Measurements from ENCODE around the gene ZNF683. TPM values are rescaled to one million over a fixed set of nuclear protein-coding genes. Genes with fewer than 3 reads are reported as not detected.
"Not testable (repeated sequence)": the region's sequence is repeated elsewhere in the genome, so short reads cannot be mapped to it uniquely, and the experiment has no call there.

Gene ZNF683
- total and polyA plus RNA-seq, 4 donors = 0.17 to 0.55 (median 0.40) TPM; not detected in 1

- H3K36me3 ChIP-seq (ENCODE audit: control insufficient read depth in 4 of 4, insufficient read depth in 4 of 4, low read length in 4 of 4) = no peaks in the 10 kb centered on the region
- H3K27me3 ChIP-seq (ENCODE audit: control insufficient read depth in 3 of 3, insufficient read depth in 3 of 3, low read length in 2 of 3) = peaks cover 0 to 27% (median 18%) of the 10 kb centered on the region in 3 donors
- H3K4me3 ChIP-seq = peak overlapping the region; percentile 22
- no peaks in the 10 kb centered on the region for H3K9me3 ChIP-seq (ENCODE audit: control insufficient read depth in 4 of 4, insufficient read depth in 3 of 4, low read length in 3 of 4)
- TF ChIP-seq, protein P1, sequence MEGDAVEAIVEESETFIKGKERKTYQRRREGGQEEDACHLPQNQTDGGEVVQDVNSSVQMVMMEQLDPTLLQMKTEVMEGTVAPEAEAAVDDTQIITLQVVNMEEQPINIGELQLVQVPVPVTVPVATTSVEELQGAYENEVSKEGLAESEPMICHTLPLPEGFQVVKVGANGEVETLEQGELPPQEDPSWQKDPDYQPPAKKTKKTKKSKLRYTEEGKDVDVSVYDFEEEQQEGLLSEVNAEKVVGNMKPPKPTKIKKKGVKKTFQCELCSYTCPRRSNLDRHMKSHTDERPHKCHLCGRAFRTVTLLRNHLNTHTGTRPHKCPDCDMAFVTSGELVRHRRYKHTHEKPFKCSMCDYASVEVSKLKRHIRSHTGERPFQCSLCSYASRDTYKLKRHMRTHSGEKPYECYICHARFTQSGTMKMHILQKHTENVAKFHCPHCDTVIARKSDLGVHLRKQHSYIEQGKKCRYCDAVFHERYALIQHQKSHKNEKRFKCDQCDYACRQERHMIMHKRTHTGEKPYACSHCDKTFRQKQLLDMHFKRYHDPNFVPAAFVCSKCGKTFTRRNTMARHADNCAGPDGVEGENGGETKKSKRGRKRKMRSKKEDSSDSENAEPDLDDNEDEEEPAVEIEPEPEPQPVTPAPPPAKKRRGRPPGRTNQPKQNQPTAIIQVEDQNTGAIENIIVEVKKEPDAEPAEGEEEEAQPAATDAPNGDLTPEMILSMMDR (IDR thresholded peaks at IDR 0.05; ENCODE audit: control extremely low read depth, extremely low read depth) = no peak
- WGBS, 2 donors = 11 to 16% methylated on average over 43 to 52 of the region's 52 CpGs
- DNase-seq = peak; percentile 51 to 73 (median 69)
- peak; percentile 88 for ATAC-seq (ENCODE audit: insufficient read depth, low FRiP score)
- H3K4me1 ChIP-seq (ENCODE audit: control insufficient read depth in 5 of 5, insufficient read depth in 5 of 5, low read length in 5 of 5) = peaks cover 0 to 8% (median 0%) of the 10 kb centered on the region in 5 donors
- H3K27ac ChIP-seq (ENCODE audit: low read depth in 1 of 2, low read length in 1 of 2) = no peak overlapping the region
- H3K9ac ChIP-seq (ENCODE audit: insufficient read depth in 1 of 2, low read length in 2 of 2) = no peak overlapping the region
These were observed 35.9 kb downstream of the ZNF683 start for GRCh38 chr1:26336477-26337205.

DNA sequence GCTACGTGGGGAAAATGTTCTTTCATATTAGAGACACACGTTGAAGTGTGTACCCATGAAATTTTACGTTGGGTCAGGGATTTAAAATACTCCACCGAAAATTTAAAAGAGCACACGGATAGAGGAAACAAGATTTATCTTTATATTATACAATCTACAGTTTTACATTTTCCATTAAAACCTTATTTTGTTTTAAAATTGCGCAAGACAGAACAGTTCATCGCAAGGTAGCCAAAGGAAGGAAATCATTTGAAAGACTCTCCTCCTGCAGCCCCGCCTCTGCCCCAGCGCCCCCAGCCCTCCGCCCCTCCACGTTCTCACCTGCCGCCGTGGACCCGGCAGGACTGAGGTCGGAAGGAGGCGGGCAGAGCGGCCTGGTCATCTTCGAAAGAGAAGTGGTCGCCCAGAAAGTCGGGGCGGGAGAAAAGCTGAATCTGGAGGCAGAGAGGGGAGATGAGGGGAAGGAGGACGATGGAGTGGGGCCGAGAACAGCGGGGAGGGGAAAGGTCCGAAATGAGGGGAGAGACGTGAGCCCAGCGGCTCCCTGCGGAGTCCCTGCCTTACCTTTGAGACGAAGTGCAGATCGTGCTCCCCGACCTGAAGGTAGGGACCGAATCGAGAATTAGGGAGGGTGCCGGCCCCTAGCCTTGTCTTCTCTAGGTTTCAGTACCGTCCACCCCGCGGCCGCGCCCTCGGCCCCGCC, 36.6 kb downstream of the ZNF683 start:
- H3K36me3 ChIP-seq (ENCODE audit: control insufficient read depth in 4 of 4, insufficient read depth in 4 of 4, low read length in 4 of 4) = no peaks in the 10 kb centered on the region
- no peak for ATAC-seq (ENCODE audit: insufficient read depth, low FRiP score)
- 1 to 2% methylated on average over 41 of the region's 41 CpGs for WGBS, 2 donors
- no peak for DNase-seq
- no peak overlapping the region for H3K27ac ChIP-seq (ENCODE audit: low read depth in 1 of 2, low read length in 1 of 2)
- H3K27me3 ChIP-seq (ENCODE audit: control insufficient read depth in 3 of 3, insufficient read depth in 3 of 3, low read length in 2 of 3) = peaks cover 0 to 27% (median 18%) of the 10 kb centered on the region in 3 donors
- peak overlapping the region; percentile 38 for H3K4me3 ChIP-seq
- TF ChIP-seq, protein P1 (IDR thresholded peaks at IDR 0.05; ENCODE audit: control extremely low read depth, extremely low read depth) = no peak
- H3K4me1 ChIP-seq (ENCODE audit: control insufficient read depth in 5 of 5, insufficient read depth in 5 of 5, low read length in 5 of 5) = peaks cover 0 to 8% (median 0%) of the 10 kb centered on the region in 5 donors
- H3K9ac ChIP-seq (ENCODE audit: insufficient read depth in 1 of 2, low read length in 2 of 2) = no peak overlapping the region
- no peaks in the 10 kb centered on the region for H3K9me3 ChIP-seq (ENCODE audit: control insufficient read depth in 4 of 4, insufficient read depth in 3 of 4, low read length in 3 of 4)

DNA sequence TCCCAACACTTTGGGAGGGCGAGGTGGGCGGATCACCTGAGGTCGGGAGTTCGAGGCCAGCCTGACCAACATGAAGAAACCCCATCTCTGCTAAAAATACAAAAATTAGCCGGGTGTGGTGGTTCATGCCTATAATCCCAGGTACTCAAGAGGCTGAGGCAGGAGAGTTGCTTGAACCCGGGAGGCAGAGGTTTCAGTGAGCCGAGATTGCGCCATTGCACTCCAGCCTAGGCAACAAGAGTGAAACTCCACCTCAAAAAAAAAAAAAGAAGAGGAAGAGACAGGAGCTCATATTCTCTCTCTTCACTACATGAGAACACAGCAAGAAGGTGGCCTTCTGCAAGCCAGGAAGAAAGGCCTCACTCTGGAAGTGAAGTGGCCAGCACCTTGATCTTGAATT, 39.2 kb downstream of the ZNF683 start:
- H3K9me3 ChIP-seq (ENCODE audit: control insufficient read depth in 4 of 4, insufficient read depth in 3 of 4, low read length in 3 of 4); H3K9ac ChIP-seq (ENCODE audit: insufficient read depth in 1 of 2, low read length in 2 of 2); ATAC-seq (ENCODE audit: insufficient read depth, low FRiP score); H3K4me1 ChIP-seq (ENCODE audit: control insufficient read depth in 5 of 5, insufficient read depth in 5 of 5, low read length in 5 of 5); DNase-seq; H3K4me3 ChIP-seq; H3K36me3 ChIP-seq (ENCODE audit: control insufficient read depth in 4 of 4, insufficient read depth in 4 of 4, low read length in 4 of 4); H3K27ac ChIP-seq (ENCODE audit: low read depth in 1 of 2, low read length in 1 of 2): not testable (repeated sequence)
- WGBS, 2 donors = 77 to 86% methylated on average over 8 of the region's 8 CpGs
- peaks cover 0 to 19% (median 18%) of the 10 kb centered on the region in 3 donors for H3K27me3 ChIP-seq (ENCODE audit: control insufficient read depth in 3 of 3, insufficient read depth in 3 of 3, low read length in 2 of 3)

GRCh38 chr1:26330276-26330675, 42.3 kb downstream of the ZNF683 start:
- Histone ChIP-seq H3K27ac (ENCODE audit: low read depth in 1 of 2, low read length in 1 of 2) (no peak overlapping the region), H3K4me3 (no peak overlapping the region), H3K27me3 (ENCODE audit: control insufficient read depth in 3 of 3, insufficient read depth in 3 of 3, low read length in 2 of 3) (peaks cover 0 to 6% (median 0%) of the 10 kb centered on the region in 3 donors), H3K9me3 (ENCODE audit: control insufficient read depth in 4 of 4, insufficient read depth in 3 of 4, low read length in 3 of 4) (no peaks in the 10 kb centered on the region), H3K36me3 (ENCODE audit: control insufficient read depth in 4 of 4, insufficient read depth in 4 of 4, low read length in 4 of 4) (no peaks in the 10 kb centered on the region), H3K4me1 (ENCODE audit: control insufficient read depth in 5 of 5, insufficient read depth in 5 of 5, low read length in 5 of 5) (no peaks in the 10 kb centered on the region), H3K9ac (ENCODE audit: insufficient read depth in 1 of 2, low read length in 2 of 2) (no peak overlapping the region)
- 89 to 97% methylated on average over 5 of the region's 5 CpGs for WGBS, 2 donors
- ATAC-seq (ENCODE audit: insufficient read depth, low FRiP score) (no peak), DNase-seq (no peak)
- TF ChIP-seq, protein P1 (IDR thresholded peaks at IDR 0.05; ENCODE audit: control extremely low read depth, extremely low read depth) = no peak

GRCh38 chr1:26329380-26329779, 43.2 kb downstream of the ZNF683 start:
- H3K27me3 ChIP-seq (ENCODE audit: control insufficient read depth in 3 of 3, insufficient read depth in 3 of 3, low read length in 2 of 3); H3K9me3 ChIP-seq (ENCODE audit: control insufficient read depth in 4 of 4, insufficient read depth in 3 of 4, low read length in 3 of 4); H3K4me3 ChIP-seq; H3K9ac ChIP-seq (ENCODE audit: insufficient read depth in 1 of 2, low read length in 2 of 2); DNase-seq; ATAC-seq (ENCODE audit: insufficient read depth, low FRiP score); H3K4me1 ChIP-seq (ENCODE audit: control insufficient read depth in 5 of 5, insufficient read depth in 5 of 5, low read length in 5 of 5); H3K27ac ChIP-seq (ENCODE audit: low read depth in 1 of 2, low read length in 1 of 2); H3K36me3 ChIP-seq (ENCODE audit: control insufficient read depth in 4 of 4, insufficient read depth in 4 of 4, low read length in 4 of 4): not testable (repeated sequence)
- WGBS, 2 donors = 87 to 93% methylated on average over 4 of the region's 4 CpGs

All from lung (tissue), 12 donors.